ENCODE measurements around the gene MX2.

GRCh38 chr21:41403331-41403730 is 41.5 kb downstream of the MX2 start:
- TF ChIP-seq CTCF (IDR thresholded peaks at IDR 0.05; ENCODE audit: low read length) (no peak), EZH2 (optimal IDR thresholded peaks at IDR 0.05; ENCODE audit: low read depth, low read length) (no peak)

All from MM.1S (cell line).